Measurements from ENCODE around the gene NEUROG2.

GRCh38 chr4:112526061-112526460 is 10.1 kb upstream of the NEUROG2 start:
- TF ChIP-seq, protein P1, sequence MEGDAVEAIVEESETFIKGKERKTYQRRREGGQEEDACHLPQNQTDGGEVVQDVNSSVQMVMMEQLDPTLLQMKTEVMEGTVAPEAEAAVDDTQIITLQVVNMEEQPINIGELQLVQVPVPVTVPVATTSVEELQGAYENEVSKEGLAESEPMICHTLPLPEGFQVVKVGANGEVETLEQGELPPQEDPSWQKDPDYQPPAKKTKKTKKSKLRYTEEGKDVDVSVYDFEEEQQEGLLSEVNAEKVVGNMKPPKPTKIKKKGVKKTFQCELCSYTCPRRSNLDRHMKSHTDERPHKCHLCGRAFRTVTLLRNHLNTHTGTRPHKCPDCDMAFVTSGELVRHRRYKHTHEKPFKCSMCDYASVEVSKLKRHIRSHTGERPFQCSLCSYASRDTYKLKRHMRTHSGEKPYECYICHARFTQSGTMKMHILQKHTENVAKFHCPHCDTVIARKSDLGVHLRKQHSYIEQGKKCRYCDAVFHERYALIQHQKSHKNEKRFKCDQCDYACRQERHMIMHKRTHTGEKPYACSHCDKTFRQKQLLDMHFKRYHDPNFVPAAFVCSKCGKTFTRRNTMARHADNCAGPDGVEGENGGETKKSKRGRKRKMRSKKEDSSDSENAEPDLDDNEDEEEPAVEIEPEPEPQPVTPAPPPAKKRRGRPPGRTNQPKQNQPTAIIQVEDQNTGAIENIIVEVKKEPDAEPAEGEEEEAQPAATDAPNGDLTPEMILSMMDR (IDR thresholded peaks at IDR 0.05), result no peak
- TF ChIP-seq EZH2phosphoT487 (IDR thresholded peaks at IDR 0.05), result no peak
